GM12872 (cell line): ENCODE measurements around the gene TBC1D22A.

Experiments used
- TF ChIP-seq, protein P1 (sequence below): IDR thresholded peaks from 3 replicates; pipeline ENCODE4 v1.5.1; 2011; ENCODE audit warnings: low read depth, mild to moderate bottlenecking, low read length, moderate library complexity; ENCODE audit not compliant: insufficient read depth

Gene TBC1D22A

DNA sequence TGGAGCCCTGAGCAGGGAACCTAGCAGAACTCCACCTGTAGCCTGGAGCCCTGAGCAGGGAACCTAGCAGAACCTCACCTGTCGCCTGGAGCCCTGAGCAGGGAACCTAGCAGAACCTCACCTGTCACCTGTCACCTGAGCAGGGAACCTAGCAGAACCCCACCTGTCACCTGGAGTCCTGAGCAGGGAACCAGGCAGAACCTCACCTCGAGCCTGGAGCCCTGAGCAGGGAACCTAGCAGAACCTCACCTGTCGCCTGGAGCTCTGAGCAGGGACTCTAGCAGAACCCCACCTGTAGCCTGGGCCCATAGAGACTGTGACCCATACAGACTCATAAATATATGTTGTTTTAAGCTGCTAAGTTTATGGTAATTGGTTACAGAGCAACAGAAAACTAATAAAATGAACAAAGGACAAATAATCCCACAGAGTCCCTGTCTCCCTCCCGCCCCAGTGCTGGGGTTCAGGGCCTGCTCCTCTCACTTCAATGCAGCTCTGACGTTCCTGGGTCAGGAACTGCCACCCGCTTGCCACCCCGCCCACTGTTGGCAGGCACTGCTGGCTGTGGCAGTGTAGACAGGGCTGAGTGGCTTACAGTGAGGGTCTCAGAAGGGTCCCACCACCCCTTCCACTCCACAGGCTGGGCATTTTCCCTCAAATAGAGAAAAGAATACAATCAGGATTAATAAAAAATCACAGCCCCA is 259.1 kb downstream of the TBC1D22A start:
- TF ChIP-seq, protein P1, sequence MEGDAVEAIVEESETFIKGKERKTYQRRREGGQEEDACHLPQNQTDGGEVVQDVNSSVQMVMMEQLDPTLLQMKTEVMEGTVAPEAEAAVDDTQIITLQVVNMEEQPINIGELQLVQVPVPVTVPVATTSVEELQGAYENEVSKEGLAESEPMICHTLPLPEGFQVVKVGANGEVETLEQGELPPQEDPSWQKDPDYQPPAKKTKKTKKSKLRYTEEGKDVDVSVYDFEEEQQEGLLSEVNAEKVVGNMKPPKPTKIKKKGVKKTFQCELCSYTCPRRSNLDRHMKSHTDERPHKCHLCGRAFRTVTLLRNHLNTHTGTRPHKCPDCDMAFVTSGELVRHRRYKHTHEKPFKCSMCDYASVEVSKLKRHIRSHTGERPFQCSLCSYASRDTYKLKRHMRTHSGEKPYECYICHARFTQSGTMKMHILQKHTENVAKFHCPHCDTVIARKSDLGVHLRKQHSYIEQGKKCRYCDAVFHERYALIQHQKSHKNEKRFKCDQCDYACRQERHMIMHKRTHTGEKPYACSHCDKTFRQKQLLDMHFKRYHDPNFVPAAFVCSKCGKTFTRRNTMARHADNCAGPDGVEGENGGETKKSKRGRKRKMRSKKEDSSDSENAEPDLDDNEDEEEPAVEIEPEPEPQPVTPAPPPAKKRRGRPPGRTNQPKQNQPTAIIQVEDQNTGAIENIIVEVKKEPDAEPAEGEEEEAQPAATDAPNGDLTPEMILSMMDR: no peak

DNA sequence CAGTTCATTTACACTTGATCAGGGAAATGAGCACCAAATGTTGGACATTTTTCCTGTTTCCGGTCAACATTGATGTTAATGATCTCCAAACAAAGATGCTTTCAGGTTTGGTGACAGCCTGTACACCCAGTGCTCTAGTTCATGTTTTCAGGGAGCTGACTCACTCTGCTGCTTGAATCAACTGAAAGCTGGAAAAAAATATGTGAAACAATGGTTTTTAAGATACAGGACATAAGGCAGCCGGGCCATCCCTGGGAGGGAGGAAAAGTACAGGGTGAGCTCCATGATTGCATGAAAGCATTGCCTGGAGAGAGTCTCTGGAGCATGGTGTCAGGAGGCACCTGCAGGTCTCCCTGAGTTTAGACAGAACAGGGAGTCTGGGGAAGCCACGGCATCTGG is 259.6 kb downstream of the TBC1D22A start:
- TF ChIP-seq, protein P1: no peak

DNA sequence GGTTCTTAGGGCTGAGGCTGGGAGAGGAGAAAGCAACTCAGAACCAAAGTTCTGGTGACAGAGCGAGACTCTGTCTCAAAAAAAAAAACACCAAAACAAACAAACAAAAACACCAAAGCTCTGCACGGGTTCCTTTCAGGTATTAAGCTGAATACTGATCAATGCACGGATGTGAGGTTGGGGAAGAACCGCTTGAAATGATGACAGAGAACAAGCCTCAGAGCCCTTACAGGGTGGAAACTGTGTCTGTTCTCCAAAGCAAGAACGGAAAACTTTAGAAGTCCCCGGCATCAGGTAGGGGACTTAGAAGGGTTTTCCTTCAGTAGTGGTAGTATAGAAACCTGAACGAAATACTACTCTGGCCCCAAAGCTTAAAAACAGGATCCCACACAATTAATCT is 260.0 kb downstream of the TBC1D22A start:
- TF ChIP-seq, protein P1: no peak

DNA sequence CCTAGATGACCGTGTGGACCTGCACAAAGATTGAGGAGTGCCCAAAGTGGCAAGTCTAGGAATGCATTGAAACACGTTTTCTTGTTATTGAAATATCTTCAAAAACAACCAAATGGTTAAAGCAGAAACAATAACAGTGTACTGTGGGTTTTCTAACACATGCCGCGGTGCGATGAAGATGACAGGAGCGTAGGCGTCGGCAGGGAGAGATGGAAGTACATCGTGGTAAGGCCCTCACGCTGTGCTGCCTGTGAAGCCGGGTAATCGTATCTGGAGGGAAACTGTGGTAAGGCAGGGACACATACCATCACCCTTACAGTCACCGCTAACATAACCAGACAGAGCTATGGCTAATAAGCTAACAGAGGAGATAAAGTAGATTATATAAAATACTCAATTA is 261.4 kb downstream of the TBC1D22A start:
- TF ChIP-seq, protein P1: no peak

DNA sequence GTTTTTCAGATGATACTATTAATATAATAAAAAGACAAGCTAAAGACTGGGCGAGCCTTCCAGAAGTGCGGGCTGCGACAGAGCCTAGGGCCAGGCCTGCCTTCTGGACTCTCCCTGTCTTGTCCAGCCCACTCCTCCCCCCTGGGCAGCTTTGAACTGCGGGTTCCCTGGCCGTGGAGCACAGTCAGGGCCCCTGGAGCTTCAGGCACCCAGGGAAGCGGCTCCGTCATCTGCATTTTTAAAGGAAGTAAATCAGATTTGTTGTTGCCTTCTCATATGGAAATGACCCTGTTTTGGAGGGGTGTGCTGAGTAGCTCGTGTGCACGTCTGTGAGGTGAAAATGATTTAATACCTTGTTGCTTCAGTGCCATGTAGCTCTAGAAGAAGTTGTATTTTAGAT is 265.3 kb downstream of the TBC1D22A start:
- TF ChIP-seq, protein P1: no peak

DNA sequence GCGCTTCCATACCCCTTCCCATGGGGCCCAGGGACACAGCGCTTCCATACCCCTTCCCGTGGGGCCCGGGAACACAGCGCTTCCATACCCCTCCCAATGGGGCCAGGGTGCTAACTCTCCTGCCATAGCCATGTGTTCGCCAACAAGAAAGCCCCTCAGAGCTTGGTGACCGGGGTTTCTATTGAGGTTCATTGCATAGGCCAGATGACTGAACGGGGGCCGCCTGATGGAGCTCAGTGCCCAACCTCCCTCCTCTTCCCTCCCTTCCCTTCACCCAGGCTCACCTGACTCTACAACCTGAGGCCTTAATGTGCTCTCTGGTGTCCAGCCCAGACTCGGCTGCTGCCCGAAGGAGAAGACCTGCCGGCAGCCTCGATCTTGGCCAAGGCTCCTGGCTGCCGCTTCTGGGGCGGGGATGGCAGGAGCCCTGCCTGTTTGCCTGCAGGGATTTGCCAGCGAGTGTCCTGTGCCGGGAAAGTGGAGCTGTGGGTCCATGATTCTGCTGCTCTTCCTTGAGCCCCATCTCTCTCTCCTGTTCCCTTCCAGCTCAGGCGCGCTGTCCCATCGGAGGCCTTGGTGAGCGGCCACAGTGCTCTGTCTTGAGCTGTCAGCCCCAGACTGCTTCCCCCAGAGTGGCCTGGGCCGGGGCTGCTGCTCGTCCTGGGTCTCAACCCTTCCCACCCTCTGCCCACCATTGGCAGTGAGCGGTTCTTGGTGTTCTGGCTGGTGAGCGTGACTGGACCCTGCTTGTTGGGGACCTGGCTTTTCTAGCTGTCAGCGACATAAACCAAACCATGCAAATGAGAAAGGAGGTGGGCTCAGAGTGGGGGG is 267.0 kb downstream of the TBC1D22A start:
- TF ChIP-seq, protein P1: no peak

DNA sequence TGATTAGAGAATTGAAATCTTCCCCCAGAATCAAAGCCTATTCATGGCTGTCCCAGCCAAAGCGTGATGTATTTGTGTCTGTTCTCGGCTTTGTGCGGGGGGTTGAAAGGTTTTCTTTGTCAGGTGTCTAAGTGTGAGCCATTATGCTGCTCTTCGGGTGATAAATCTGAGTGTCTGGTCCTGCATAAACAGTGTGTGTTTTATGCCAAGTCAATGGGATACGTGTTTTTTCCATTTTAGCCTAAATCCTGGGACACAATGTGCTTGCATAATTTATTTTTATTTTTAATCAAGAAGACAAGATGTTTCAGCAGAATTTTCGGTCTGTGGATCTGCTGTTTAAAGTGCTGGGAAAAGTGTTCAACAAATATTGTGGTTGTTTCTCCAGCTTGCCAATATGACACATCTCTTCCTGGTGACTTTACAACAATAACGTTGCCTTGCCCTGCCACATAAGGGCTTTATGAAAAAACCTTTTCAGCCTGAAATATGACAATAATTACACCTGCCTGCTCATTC is 267.8 kb downstream of the TBC1D22A start:
- TF ChIP-seq, protein P1: no peak
